Caco-2 (cell line): ENCODE data around the gene DOCK2. TPM values are rescaled to one million over a fixed set of nuclear protein-coding genes. Genes with fewer than 3 reads are reported as not detected.

Experiments used
- BruUV-seq: library from RNA; stranded (reverse); fragments of 400-500 nt; replicated peaks from 2 replicates; lab custom pipeline; 2021; lab: Mats Ljungman, UMichigan
- CTCF ChIA-PET: fragments of 300-600 bp; sonication (Branson Sonifier 250); formaldehyde crosslinking; loops from one replicate; lab custom pipeline; 2022; ENCODE audit warnings: antibody characterized with exemption; lab: Charles Lee
- POLR2A ChIA-PET: fragments of 300-600 bp; sonication (Branson Sonifier 250); formaldehyde crosslinking; loops from one replicate; lab custom pipeline; 2022; ENCODE audit warnings: antibody characterized with exemption; lab: Charles Lee
- DNase-seq, 2 experiments: peaks; one replicate each; pipeline versions ENCODE4 v3.0.0 to v3.0.0-alpha.2; 2020 to 2022
- H3K27me3 ChIP-seq: replicated peaks from 2 replicates; pipeline ENCODE4 v1.6.0; 2011; ENCODE audit warnings: low read length; ENCODE audit not compliant: control insufficient read depth, insufficient read depth
- H3K36me3 ChIP-seq: 2 replicates; pipeline ENCODE4 v1.5.1; 2011; ENCODE audit warnings: low read length; ENCODE audit not compliant: control insufficient read depth, insufficient read depth
- H3K4me1 ChIP-seq: fragments of 250-450 bp; sonication (Bioruptor Pico); 2 replicates; pipeline ENCODE4 v1.5.1; 2020; ENCODE audit warnings: mild to moderate bottlenecking
- H3K4me3 ChIP-seq: 2 replicates; pipeline ENCODE4 v1.5.1; 2011; ENCODE audit warnings: low read depth, mild to moderate bottlenecking, control low read depth, low read length
- H3K9me3 ChIP-seq: fragments of 250-450 bp; sonication (Bioruptor Pico); 2 replicates; pipeline ENCODE4 v1.5.1; 2020; ENCODE audit warnings: mild to moderate bottlenecking, moderate library complexity
- H3K27ac Mint-ChIP-seq: one replicate; pipeline ENCODE4 v1.8.0; 2022; ENCODE audit warnings: mixed read lengths; ENCODE audit not compliant: unreplicated experiment
- H3K27me3 Mint-ChIP-seq: one replicate; pipeline ENCODE4 v1.8.0; 2022; ENCODE audit warnings: mixed read lengths; ENCODE audit not compliant: insufficient read depth, unreplicated experiment
- H3K36me3 Mint-ChIP-seq: one replicate; pipeline ENCODE4 v1.8.0; 2022; ENCODE audit warnings: mild to moderate bottlenecking, mixed read lengths; ENCODE audit not compliant: insufficient read depth, unreplicated experiment
- H3K4me1 Mint-ChIP-seq: one replicate; pipeline ENCODE4 v1.8.0; 2022; ENCODE audit warnings: low read depth, mixed read lengths; ENCODE audit not compliant: unreplicated experiment
- H3K4me3 Mint-ChIP-seq: one replicate; pipeline ENCODE4 v1.8.0; 2022; ENCODE audit warnings: mild to moderate bottlenecking, moderate library complexity, mixed read lengths; ENCODE audit not compliant: unreplicated experiment
- H3K9me3 Mint-ChIP-seq: one replicate; pipeline ENCODE4 v1.8.0; 2022; ENCODE audit warnings: mixed read lengths; ENCODE audit not compliant: unreplicated experiment
- CTCF ChIP-seq, 2 experiments: fragments of 200-600 bp in 1 of 2; IDR thresholded peaks; 1 replicate in 1 of 2; 2 replicates in 1 of 2; pipeline versions ENCODE4 v1.5.1 to v1.8.0; 2011 to 2022; ENCODE audit warnings: antibody characterized with exemption in 1 of 2, control low read depth in 1 of 2, inconsistent platforms in 1 of 2, low read depth in 1 of 2, low read length in 1 of 2, mild to moderate bottlenecking in 1 of 2, moderate library complexity in 1 of 2; ENCODE audit not compliant: insufficient read depth in 1 of 2, severe bottlenecking in 1 of 2, unreplicated experiment in 1 of 2
- intact Hi-C: fragments of 100-400 bp; cut with micrococcal nuclease; formaldehyde crosslinking; loops from one replicate; pipeline ENCODE4 v1.10.0; 2022; ENCODE audit not compliant: unreplicated experiment
- total RNA-seq: library from RNA; stranded (reverse); gene quantifications from 2 replicates; pipeline ENCODE4 v1.2.3, GENCODE V29; 2022

Gene DOCK2
- total RNA-seq, 1 experiment from 2014 or later = 0.09 TPM

- BruUV-seq = no TSS peak
- H3K27me3 ChIP-seq = peaks cover 1% of the 10 kb centered on the region; the same call in 1 of the 2 replicates
- DNase-seq = no peak
- no peak for TF ChIP-seq CTCF (IDR thresholded peaks at IDR 0.05; ENCODE audit: insufficient read depth in 1 of 2, low read depth in 1 of 2, low read length in 1 of 2, severe bottlenecking in 1 of 2, unreplicated experiment in 1 of 2)
- H3K9me3 Mint-ChIP-seq = no peaks in the 10 kb centered on the region
- ChIA-PET POLR2A (no interaction called here), CTCF (no interaction called here)
- no peak overlapping the region for H3K27ac Mint-ChIP-seq
- H3K4me1 Mint-ChIP-seq = no peaks in the 10 kb centered on the region
- intact Hi-C loops = no loop called here
- H3K4me3 ChIP-seq = no peak overlapping the region
- H3K9me3 ChIP-seq = no peaks in the 10 kb centered on the region
- no peaks in the 10 kb centered on the region for H3K36me3 ChIP-seq
- no peaks in the 10 kb centered on the region for H3K4me1 ChIP-seq
- H3K4me3 Mint-ChIP-seq = no peak overlapping the region
- peaks cover 15% of the 10 kb centered on the region for H3K27me3 Mint-ChIP-seq
- H3K36me3 Mint-ChIP-seq = no peaks in the 10 kb centered on the region
Observed at GRCh38 chr5:170078458-170078857, 441.4 kb downstream of the DOCK2 start.

- Mint-ChIP-seq H3K4me3 (no peak overlapping the region), H3K27me3 (peaks cover 16% of the 10 kb centered on the region), H3K9me3 (no peaks in the 10 kb centered on the region), H3K4me1 (no peaks in the 10 kb centered on the region), H3K36me3 (no peaks in the 10 kb centered on the region), H3K27ac (no peak overlapping the region)
- no peaks in the 10 kb centered on the region for H3K4me1 ChIP-seq
- no peaks in the 10 kb centered on the region for H3K36me3 ChIP-seq
- no peaks in the 10 kb centered on the region for H3K9me3 ChIP-seq
- intact Hi-C loops = no loop called here
- DNase-seq = no peak
- POLR2A ChIA-PET = no interaction called here
- CTCF ChIA-PET = no interaction called here
- no TSS peak for BruUV-seq
- peaks cover 1% of the 10 kb centered on the region; the same call in 1 of the 2 replicates for H3K27me3 ChIP-seq
- TF ChIP-seq CTCF (IDR thresholded peaks at IDR 0.05; ENCODE audit: insufficient read depth in 1 of 2, low read depth in 1 of 2, low read length in 1 of 2, severe bottlenecking in 1 of 2, unreplicated experiment in 1 of 2) = no peak
- H3K4me3 ChIP-seq = no peak overlapping the region
Observed at GRCh38 chr5:170078931-170079330, 441.9 kb downstream of the DOCK2 start.

GRCh38 chr5:170080217-170080616 is 443.1 kb downstream of the DOCK2 start:
- H3K27me3 ChIP-seq = peaks cover 1% of the 10 kb centered on the region; the same call in 1 of the 2 replicates
- H3K36me3 ChIP-seq = no peaks in the 10 kb centered on the region
- no peaks in the 10 kb centered on the region for H3K4me1 ChIP-seq
- H3K36me3 Mint-ChIP-seq = no peaks in the 10 kb centered on the region
- intact Hi-C loops = no loop called here
- no peak for DNase-seq
- ChIA-PET CTCF (no interaction called here), POLR2A (no interaction called here)
- H3K4me1 Mint-ChIP-seq = no peaks in the 10 kb centered on the region
- H3K4me3 ChIP-seq = no peak overlapping the region
- H3K4me3 Mint-ChIP-seq = no peak overlapping the region
- no peaks in the 10 kb centered on the region for H3K9me3 Mint-ChIP-seq
- BruUV-seq = no TSS peak
- H3K27me3 Mint-ChIP-seq = peaks cover 12% of the 10 kb centered on the region
- H3K27ac Mint-ChIP-seq = no peak overlapping the region
- H3K9me3 ChIP-seq = no peaks in the 10 kb centered on the region
- TF ChIP-seq CTCF (IDR thresholded peaks at IDR 0.05; ENCODE audit: insufficient read depth in 1 of 2, low read depth in 1 of 2, low read length in 1 of 2, severe bottlenecking in 1 of 2, unreplicated experiment in 1 of 2) = no peak
